Endothelial cell of umbilical vein (primary cell): ENCODE data around the gene IP6K2.

Experiments
- CTCF ChIP-seq, 2 donors: IDR thresholded peaks; 1 replicate in 1 of 2; 2 replicates in 1 of 2; pipeline ENCODE4 v1.5.1; 2011; ENCODE audit warnings: low read length in 2 of 2, mild to moderate bottlenecking in 2 of 2, moderate library complexity in 2 of 2, control low read depth in 1 of 2, inconsistent platforms in 1 of 2, low read depth in 1 of 2; ENCODE audit not compliant: insufficient read depth in 1 of 2; ENCODE audit errors: extremely low read depth in 1 of 2
- EZH2 ChIP-seq: IDR thresholded peaks from 2 replicates; pipeline ENCODE4 v1.6.1; 2012; ENCODE audit warnings: borderline replicate concordance, low read depth, mild to moderate bottlenecking, moderate library complexity, low read length, inconsistent platforms; ENCODE audit not compliant: severe bottlenecking
- POLR2A ChIP-seq: IDR thresholded peaks from 2 replicates; pipeline ENCODE4 v1.6.1; 2012; ENCODE audit warnings: low read depth, mild to moderate bottlenecking, control low read depth, low read length

DNA sequence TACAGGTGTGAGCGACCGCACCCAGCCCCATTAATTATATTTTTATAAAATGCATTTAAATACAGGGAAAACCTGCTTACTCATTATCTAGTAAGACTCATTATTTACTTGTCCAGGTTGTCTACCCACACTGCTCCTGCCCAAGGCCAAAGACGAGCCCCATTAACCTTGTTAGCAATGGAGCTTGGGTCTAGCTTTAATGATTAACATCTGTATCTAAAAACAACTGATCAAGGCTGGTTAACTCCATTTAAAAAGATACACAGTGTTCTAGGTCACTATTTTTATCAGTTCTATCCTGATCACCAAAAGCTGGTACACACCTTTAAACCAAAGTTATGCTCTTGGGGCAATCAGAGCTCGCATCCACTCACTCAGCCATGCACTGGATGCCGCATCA, 20.9 kb downstream of the IP6K2 start:
- TF ChIP-seq EZH2 (no peak), POLR2A (no peak), CTCF (IDR thresholded peaks at IDR 0.05; ENCODE audit: extremely low read depth in 1 of 2, insufficient read depth in 1 of 2, low read depth in 1 of 2, low read length in 2 of 2) (no peak)
